Colonic mucosa (tissue), 4 donors: Measurements from ENCODE around the gene MIDN. TPM values are rescaled to one million over a fixed set of nuclear protein-coding genes. Genes with fewer than 3 reads are reported as not detected.
"Not testable (repeated sequence)": the region's sequence is repeated elsewhere in the genome, so short reads cannot be mapped to it uniquely, and the experiment has no call there.

Source experiments
- DNase-seq: peaks from one replicate; pipeline ENCODE4 v3.0.0-alpha.2; 2020
- H3K27ac ChIP-seq: fragments of 200-600 bp; one replicate; pipeline ENCODE4 v1.8.0; 2021
- H3K27me3 ChIP-seq: fragments of 200-600 bp; one replicate; pipeline ENCODE4 v1.8.0; 2021
- H3K36me3 ChIP-seq: fragments of 200-600 bp; one replicate; pipeline ENCODE4 v1.8.0; 2021
- H3K4me1 ChIP-seq: fragments of 200-600 bp; one replicate; pipeline ENCODE4 v1.8.0; 2021; ENCODE audit warnings: mild to moderate bottlenecking
- H3K4me3 ChIP-seq: fragments of 200-600 bp; one replicate; pipeline ENCODE4 v1.8.0; 2021
- H3K9ac ChIP-seq, 2 donors: one replicate each; pipeline ENCODE4 v1.7.0; 2013; ENCODE audit warnings: control low read depth in 2 of 2, low read depth in 2 of 2, low read length in 2 of 2
- H3K9me3 ChIP-seq: fragments of 200-600 bp; one replicate; pipeline ENCODE4 v1.8.0; 2021
- intact Hi-C: fragments of 100-400 bp; cut with DNase I; formaldehyde crosslinking; loops from one replicate; pipeline ENCODE4 v1.14.1; 2022
- total RNA-seq, 2 donors: library from RNA; stranded (reverse); fragmentation: NEBNext Ultra II Directional in 1 of 2; extraction: Animal tissue kit (Norgen Biotek cat#: 25700) in 1 of 2; gene quantifications; one replicate each; pipeline ENCODE4 v1.2.1, GENCODE V29; 2021
- TF ChIP-seq, protein P1 (sequence below): fragments of 200-600 bp; IDR thresholded peaks from one replicate; pipeline ENCODE4 v1.8.0; 2022; ENCODE audit warnings: antibody characterized with exemption, mild to moderate bottlenecking
- donor health status: healthy.
- donor health status: DM: no; HTN: no; CAD: no.
- donor health status: DM: no; HTN: no; CAD: no.

Gene MIDN
- total RNA-seq, 2 donors from 2014 or later: 172 to 177 TPM

DNA sequence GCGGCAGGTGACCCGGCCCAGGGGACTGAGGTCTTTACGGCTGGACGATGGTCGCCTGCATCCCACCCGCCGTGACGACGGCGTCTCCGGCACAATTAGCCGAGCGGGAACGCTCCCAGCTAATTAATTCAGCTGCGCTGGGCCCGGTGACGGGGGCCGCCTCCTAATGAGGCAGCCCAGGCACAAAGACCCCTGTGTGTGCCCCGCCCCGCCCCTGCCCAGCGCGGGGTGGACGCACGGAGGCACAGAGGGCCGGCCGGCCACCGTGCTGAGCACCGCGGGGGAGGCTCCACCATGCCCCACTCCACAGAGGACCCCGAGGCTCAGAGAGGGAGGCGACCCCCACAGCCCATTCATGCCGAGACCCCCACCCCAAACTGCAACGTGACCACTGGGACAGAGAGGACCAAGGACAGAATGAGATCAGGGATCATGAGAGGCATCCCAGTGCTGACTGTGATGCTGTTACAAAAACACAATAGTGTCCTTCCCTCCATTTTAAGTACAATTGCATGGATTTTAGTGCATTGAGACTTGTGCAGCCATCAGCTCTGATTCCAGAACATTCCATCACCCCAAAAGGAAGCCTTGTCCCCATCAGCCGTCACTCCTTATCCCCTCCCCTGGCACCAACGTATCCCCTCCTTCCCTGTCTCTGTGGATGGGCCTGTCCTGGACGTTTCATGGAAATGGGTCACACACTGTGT is 54.3 kb downstream of the MIDN start:
- Histone ChIP-seq H3K9me3 (no peaks in the 10 kb centered on the region), H3K27ac (no peak overlapping the region), H3K36me3 (no peaks in the 10 kb centered on the region), H3K9ac (no peak overlapping the region), H3K4me1 (peaks cover 6% of the 10 kb centered on the region), H3K4me3 (no peak overlapping the region), H3K27me3 (no peaks in the 10 kb centered on the region)
- no peak for DNase-seq
- TF ChIP-seq, protein P1, sequence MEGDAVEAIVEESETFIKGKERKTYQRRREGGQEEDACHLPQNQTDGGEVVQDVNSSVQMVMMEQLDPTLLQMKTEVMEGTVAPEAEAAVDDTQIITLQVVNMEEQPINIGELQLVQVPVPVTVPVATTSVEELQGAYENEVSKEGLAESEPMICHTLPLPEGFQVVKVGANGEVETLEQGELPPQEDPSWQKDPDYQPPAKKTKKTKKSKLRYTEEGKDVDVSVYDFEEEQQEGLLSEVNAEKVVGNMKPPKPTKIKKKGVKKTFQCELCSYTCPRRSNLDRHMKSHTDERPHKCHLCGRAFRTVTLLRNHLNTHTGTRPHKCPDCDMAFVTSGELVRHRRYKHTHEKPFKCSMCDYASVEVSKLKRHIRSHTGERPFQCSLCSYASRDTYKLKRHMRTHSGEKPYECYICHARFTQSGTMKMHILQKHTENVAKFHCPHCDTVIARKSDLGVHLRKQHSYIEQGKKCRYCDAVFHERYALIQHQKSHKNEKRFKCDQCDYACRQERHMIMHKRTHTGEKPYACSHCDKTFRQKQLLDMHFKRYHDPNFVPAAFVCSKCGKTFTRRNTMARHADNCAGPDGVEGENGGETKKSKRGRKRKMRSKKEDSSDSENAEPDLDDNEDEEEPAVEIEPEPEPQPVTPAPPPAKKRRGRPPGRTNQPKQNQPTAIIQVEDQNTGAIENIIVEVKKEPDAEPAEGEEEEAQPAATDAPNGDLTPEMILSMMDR: no peak
- intact Hi-C loops: no loop called here

DNA sequence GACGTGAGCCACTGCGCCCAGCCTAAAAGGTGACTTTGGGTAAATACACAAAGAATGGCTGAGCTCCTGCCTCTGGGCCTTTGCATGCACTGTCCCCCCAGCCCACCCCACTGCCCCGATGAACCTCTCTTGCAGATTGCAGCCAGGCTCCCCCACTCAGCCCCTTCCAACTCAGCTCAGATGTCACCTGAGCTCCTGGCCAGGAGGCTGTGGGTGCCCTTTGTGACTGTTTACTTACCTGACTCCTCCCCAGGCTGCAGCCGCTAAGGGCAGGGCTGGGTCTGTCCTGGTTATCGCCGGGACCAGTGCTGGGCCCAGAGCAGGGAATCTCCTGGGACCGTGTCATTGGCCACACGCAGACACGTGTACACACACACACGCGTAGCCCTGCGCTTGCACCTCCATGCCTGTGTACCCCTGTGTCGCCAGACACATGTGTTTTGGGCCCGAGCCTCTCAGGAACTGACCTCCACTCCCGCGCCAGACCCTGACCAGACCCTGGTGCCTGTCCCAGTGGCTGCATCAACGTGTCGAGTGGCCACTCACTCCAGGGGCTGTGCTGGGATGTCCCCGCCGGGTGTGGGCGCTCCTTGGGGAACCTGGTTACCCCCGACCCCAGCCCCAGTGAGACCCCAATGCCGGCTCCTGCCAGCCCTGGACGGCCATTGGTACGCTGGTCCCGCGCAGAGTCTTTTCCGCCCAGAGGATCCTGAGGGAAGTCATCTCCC is 56.0 kb downstream of the MIDN start:
- no peak overlapping the region for H3K4me3 ChIP-seq
- H3K9ac ChIP-seq: peak overlapping the region in 1 of 2 donors; percentile 51
- DNase-seq: peak; percentile 83
- H3K4me1 ChIP-seq: peaks cover 6% of the 10 kb centered on the region
- H3K27ac ChIP-seq: no peak overlapping the region
- no peaks in the 10 kb centered on the region for H3K27me3 ChIP-seq
- TF ChIP-seq, protein P1: no peak
- no peaks in the 10 kb centered on the region for H3K36me3 ChIP-seq
- no peaks in the 10 kb centered on the region for H3K9me3 ChIP-seq
- intact Hi-C loops: no loop called here

- H3K36me3 ChIP-seq, intact Hi-C loops, H3K27ac ChIP-seq, DNase-seq, H3K9ac ChIP-seq, H3K9me3 ChIP-seq, H3K27me3 ChIP-seq, H3K4me3 ChIP-seq, H3K4me1 ChIP-seq: not testable (repeated sequence)
Observed at GRCh38 chr19:1305354-1305753, 57.0 kb downstream of the MIDN start.

DNA sequence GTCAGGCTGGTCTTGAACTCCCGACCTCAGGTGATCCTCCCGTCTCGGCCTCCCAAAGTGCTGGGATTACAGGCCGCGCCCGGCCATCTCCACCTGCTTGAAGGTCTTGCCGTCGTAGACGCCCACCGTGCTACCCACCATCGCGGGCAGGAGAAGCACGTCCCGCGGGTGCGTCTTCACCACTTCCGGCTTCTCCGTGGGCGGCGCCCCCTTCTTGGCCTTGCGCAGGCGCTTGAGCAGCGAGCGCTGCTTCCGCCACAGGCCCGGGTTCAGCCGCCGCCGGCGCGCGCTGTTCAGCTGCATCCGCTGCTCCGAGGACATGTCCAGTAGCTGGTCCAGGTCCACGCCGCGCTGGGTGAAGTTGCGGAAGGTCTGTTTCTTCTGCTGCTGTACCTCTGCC is 58.9 kb downstream of the MIDN start:
- Histone ChIP-seq H3K9me3 (no peaks in the 10 kb centered on the region), H3K9ac (no peak overlapping the region), H3K27ac (no peak overlapping the region), H3K36me3 (no peaks in the 10 kb centered on the region), H3K27me3 (no peaks in the 10 kb centered on the region), H3K4me3 (no peak overlapping the region), H3K4me1 (peaks cover 6% of the 10 kb centered on the region)
- TF ChIP-seq, protein P1: no peak
- intact Hi-C loops: no loop called here
- no peak for DNase-seq

DNA sequence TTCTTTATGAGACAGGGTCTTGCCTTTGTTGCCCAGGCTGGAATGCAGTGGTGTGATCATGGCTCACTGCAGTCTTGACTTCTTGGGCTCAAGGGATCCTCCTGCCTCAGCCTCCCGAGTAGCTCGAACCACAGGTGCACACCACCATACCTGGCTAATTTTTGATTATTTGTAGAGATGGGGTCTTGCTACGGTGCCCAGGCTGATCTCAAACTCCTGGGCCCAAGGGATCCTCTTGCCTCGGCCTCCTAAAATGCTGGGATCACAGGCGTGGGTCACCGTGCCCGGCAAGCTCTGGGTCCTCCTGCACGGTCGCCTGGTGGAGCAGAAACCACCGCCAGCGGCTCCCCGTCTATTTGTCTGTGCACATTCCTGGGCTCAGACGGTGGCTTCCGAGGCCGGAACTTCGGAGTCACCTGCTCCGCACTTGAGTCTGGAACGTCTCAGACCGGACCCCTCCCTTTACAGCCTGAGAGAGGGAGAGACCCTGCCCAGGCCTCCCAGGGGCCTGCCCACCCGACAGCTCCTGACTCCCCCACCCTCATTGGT is 59.4 kb downstream of the MIDN start:
- no peak overlapping the region for H3K27ac ChIP-seq
- no peak for DNase-seq
- intact Hi-C loops: no loop called here
- H3K36me3 ChIP-seq: no peaks in the 10 kb centered on the region
- H3K9ac ChIP-seq: no peak overlapping the region
- TF ChIP-seq, protein P1: no peak
- H3K4me3 ChIP-seq: no peak overlapping the region
- H3K27me3 ChIP-seq: no peaks in the 10 kb centered on the region
- no peaks in the 10 kb centered on the region for H3K9me3 ChIP-seq
- H3K4me1 ChIP-seq: peaks cover 6% of the 10 kb centered on the region

- intact Hi-C loops: no loop called here
- Histone ChIP-seq H3K4me1 (peaks cover 7% of the 10 kb centered on the region), H3K27me3 (no peaks in the 10 kb centered on the region), H3K27ac (no peak overlapping the region), H3K9ac (no peak overlapping the region), H3K4me3 (no peak overlapping the region), H3K9me3 (no peaks in the 10 kb centered on the region), H3K36me3 (no peaks in the 10 kb centered on the region)
- TF ChIP-seq, protein P1: no peak
- no peak for DNase-seq
Observed at GRCh38 chr19:1308718-1309117, 60.3 kb downstream of the MIDN start.
